ENCODE measurements around the gene AK1. TPM values are rescaled to one million over a fixed set of nuclear protein-coding genes. Genes with fewer than 3 reads are reported as not detected.

Gene AK1
- total and polyA plus RNA-seq, 9 of the 15 experiments (the other 6 are each of a cell fraction or from before 2014, with no cell fraction given): 10.1 to 71.8 (median 39.0) TPM

DNA sequence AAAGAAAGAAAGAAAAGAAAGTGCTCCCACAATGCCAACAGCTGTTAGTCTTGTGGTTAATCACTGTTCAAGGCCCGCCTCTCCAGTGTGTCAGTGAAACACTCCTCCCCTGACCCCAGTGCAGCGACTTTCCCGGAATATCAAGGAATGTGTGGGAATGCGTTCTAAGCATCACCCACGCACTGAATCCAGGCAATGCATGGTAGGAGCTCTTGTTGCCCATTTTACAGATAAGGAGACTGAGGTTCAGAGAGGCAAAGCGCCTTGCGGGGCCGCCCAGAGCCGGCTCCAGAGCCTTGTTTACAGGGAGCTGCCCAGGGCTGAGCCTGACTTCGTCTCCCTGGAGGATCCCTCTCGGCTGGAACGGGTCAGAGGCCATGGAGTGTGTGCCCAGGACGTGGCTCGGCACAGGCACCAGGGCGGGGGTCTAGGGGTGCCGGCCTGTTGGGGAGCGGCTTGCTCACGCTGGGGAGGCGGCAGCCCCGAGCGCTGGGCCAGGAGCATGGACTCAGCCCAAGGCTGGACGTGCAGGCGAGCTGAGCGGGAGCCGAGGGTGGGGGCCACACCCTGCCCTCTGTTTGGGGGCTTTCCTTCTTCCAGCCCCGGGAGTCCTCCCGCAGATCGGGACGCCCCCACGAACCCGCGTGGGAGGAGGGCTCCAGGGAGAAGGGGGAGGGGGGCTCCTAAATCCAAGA is 21.1 kb upstream of the AK1 start (continued):
- TF ChIP-seq CREBBP (IDR thresholded peaks at IDR 0.05; ENCODE audit: low read depth, low read length) (no peak), CREB1 (IDR thresholded peaks at IDR 0.05) (no peak), CREB1 (CRISPR knock-in tag; IDR thresholded peaks at IDR 0.05) (no peak), LEF1 (IDR thresholded peaks at IDR 0.05) (no peak), SMARCB1 (IDR thresholded peaks at IDR 0.05; ENCODE audit: insufficient read length, low read depth) (no peak), NR1H2 (CRISPR knock-in tag; IDR thresholded peaks at IDR 0.05) (no peak), TAL1 (IDR thresholded peaks at IDR 0.05) (no peak), CHD4 (IDR thresholded peaks at IDR 0.05; ENCODE audit: insufficient read depth, insufficient replicate concordance, low read depth, low read length, poor library complexity, severe bottlenecking) (peak; percentile 96), CBX8 (IDR thresholded peaks at IDR 0.05; ENCODE audit: borderline replicate concordance, extremely low read depth, low read depth, low read length, poor library complexity, severe bottlenecking) (no peak), KLF10 (CRISPR knock-in tag; IDR thresholded peaks at IDR 0.05) (no peak), JUND (IDR thresholded peaks at IDR 0.05; ENCODE audit: borderline replicate concordance, low read depth, low read length) (no peak), JUND (tag; IDR thresholded peaks at IDR 0.05; ENCODE audit: borderline replicate concordance, low read depth, low read length) (no peak), RFX1 (IDR thresholded peaks at IDR 0.05) (no peak), ZNF507 (tag; conservative IDR thresholded peaks at IDR 0.05) (no peak), C11orf30 (IDR thresholded peaks at IDR 0.05; ENCODE audit: low read depth) (no peak), ZNF24 (IDR thresholded peaks at IDR 0.05) (no peak), U2AF2 (optimal IDR thresholded peaks at IDR 0.05; ENCODE audit: low read depth, low read length) (no peak), ZNF75A (CRISPR knock-in tag; IDR thresholded peaks at IDR 0.05) (no peak), ZNF239 (CRISPR knock-in tag; IDR thresholded peaks at IDR 0.05) (no peak), SMC3 (conservative IDR thresholded peaks at IDR 0.05; ENCODE audit: insufficient read depth, low read depth, low read length) (no peak)
- TF ChIP-seq, protein P1, sequence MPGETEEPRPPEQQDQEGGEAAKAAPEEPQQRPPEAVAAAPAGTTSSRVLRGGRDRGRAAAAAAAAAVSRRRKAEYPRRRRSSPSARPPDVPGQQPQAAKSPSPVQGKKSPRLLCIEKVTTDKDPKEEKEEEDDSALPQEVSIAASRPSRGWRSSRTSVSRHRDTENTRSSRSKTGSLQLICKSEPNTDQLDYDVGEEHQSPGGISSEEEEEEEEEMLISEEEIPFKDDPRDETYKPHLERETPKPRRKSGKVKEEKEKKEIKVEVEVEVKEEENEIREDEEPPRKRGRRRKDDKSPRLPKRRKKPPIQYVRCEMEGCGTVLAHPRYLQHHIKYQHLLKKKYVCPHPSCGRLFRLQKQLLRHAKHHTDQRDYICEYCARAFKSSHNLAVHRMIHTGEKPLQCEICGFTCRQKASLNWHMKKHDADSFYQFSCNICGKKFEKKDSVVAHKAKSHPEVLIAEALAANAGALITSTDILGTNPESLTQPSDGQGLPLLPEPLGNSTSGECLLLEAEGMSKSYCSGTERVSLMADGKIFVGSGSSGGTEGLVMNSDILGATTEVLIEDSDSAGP (CRISPR knock-in tag; IDR thresholded peaks at IDR 0.05): no peak
- TF ChIP-seq, protein P2, sequence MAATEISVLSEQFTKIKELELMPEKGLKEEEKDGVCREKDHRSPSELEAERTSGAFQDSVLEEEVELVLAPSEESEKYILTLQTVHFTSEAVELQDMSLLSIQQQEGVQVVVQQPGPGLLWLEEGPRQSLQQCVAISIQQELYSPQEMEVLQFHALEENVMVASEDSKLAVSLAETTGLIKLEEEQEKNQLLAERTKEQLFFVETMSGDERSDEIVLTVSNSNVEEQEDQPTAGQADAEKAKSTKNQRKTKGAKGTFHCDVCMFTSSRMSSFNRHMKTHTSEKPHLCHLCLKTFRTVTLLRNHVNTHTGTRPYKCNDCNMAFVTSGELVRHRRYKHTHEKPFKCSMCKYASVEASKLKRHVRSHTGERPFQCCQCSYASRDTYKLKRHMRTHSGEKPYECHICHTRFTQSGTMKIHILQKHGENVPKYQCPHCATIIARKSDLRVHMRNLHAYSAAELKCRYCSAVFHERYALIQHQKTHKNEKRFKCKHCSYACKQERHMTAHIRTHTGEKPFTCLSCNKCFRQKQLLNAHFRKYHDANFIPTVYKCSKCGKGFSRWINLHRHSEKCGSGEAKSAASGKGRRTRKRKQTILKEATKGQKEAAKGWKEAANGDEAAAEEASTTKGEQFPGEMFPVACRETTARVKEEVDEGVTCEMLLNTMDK (IDR thresholded peaks at IDR 0.05; ENCODE audit: borderline replicate concordance, insufficient read depth, low read depth, low read length, poor library complexity, severe bottlenecking): no peak
- TF ChIP-seq, protein P3, sequence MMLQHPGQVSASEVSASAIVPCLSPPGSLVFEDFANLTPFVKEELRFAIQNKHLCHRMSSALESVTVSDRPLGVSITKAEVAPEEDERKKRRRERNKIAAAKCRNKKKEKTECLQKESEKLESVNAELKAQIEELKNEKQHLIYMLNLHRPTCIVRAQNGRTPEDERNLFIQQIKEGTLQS (IDR thresholded peaks at IDR 0.05): no peak
- TF ChIP-seq, protein P3 (CRISPR knock-in tag; conservative IDR thresholded peaks at IDR 0.05): no peak
- TF ChIP-seq, protein P4, sequence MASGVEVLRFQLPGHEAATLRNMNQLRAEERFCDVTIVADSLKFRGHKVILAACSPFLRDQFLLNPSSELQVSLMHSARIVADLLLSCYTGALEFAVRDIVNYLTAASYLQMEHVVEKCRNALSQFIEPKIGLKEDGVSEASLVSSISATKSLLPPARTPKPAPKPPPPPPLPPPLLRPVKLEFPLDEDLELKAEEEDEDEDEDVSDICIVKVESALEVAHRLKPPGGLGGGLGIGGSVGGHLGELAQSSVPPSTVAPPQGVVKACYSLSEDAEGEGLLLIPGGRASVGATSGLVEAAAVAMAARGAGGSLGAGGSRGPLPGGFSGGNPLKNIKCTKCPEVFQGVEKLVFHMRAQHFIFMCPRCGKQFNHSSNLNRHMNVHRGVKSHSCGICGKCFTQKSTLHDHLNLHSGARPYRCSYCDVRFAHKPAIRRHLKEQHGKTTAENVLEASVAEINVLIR (CRISPR knock-in tag; IDR thresholded peaks at IDR 0.05): no peak
